Naive thymus-derived CD4-positive, alpha-beta T cell (primary cell): Measurements from ENCODE around the gene DNAH9. TPM values are rescaled to one million over a fixed set of nuclear protein-coding genes. Genes with fewer than 3 reads are reported as not detected.

ENCODE experiments used
- ATAC-seq: fragments of 150-1000 bp; cut with Tn5 transposase; 2 replicates; pipeline ENCODE4 v1.10.0; 2021; ENCODE audit warnings: mild to moderate bottlenecking, moderate library complexity
- CTCF ChIA-PET: fragments of 350-600 bp; sonication (Branson Sonifier 250); formaldehyde crosslinking; loops from one replicate; lab custom pipeline; 2021; ENCODE audit warnings: antibody characterized with exemption; lab: Charles Lee
- POLR2A ChIA-PET: fragments of 350-600 bp; sonication (Branson Sonifier 250); formaldehyde crosslinking; loops from one replicate; lab custom pipeline; 2021; ENCODE audit warnings: antibody characterized with exemption, inconsistent platforms; lab: Charles Lee
- DNase-seq, 9 donors: peaks; one replicate each; pipeline versions ENCODE4 v3.0.0 to v3.0.0-alpha.2; 2020 to 2022; ENCODE audit warnings: mixed read lengths in 1 of 9
- H3K27ac ChIP-seq: one replicate; pipeline ENCODE4 v1.7.0; 2013; ENCODE audit warnings: mild to moderate bottlenecking, low read depth, low read length, moderate library complexity
- H3K27me3 ChIP-seq, 2 donors: one replicate each; pipeline ENCODE4 v1.7.0; 2013; ENCODE audit warnings: low read length in 2 of 2, mild to moderate bottlenecking in 2 of 2, moderate library complexity in 2 of 2; ENCODE audit not compliant: control insufficient read depth in 2 of 2, insufficient read depth in 2 of 2
- H3K36me3 ChIP-seq, 3 experiments: 1 replicate in 2 of 3; 2 replicates in 1 of 3; pipeline ENCODE4 v1.7.0; 2013; ENCODE audit warnings: low read length in 3 of 3, mild to moderate bottlenecking in 3 of 3, moderate library complexity in 1 of 3; ENCODE audit not compliant: insufficient read depth in 3 of 3, control insufficient read depth in 2 of 3
- H3K4me1 ChIP-seq, 2 donors: one replicate each; pipeline ENCODE4 v1.7.0; 2013; ENCODE audit warnings: low read length in 2 of 2, mild to moderate bottlenecking in 2 of 2, moderate library complexity in 1 of 2; ENCODE audit not compliant: control insufficient read depth in 2 of 2, insufficient read depth in 2 of 2
- H3K4me3 ChIP-seq: 2 replicates; pipeline ENCODE4 v1.7.0; 2013; ENCODE audit warnings: mild to moderate bottlenecking, low read length
- H3K9me3 ChIP-seq, 3 experiments: 1 replicate in 2 of 3; 2 replicates in 1 of 3; pipeline ENCODE4 v1.7.0; 2013; ENCODE audit warnings: low read length in 3 of 3; ENCODE audit not compliant: control insufficient read depth in 2 of 3
- H3K27ac Mint-ChIP-seq, 9 donors: one replicate each; pipeline ENCODE4 v1.8.0; 2020 to 2022; ENCODE audit warnings: mixed read lengths in 9 of 9, mild to moderate bottlenecking in 8 of 9, moderate library complexity in 5 of 9, inconsistent platforms in 2 of 9
- H3K27me3 Mint-ChIP-seq, 5 donors: one replicate each; pipeline ENCODE4 v1.8.0; 2021 to 2022; ENCODE audit warnings: mixed read lengths in 5 of 5, mild to moderate bottlenecking in 1 of 5
- H3K36me3 Mint-ChIP-seq, 5 donors: one replicate each; pipeline ENCODE4 v1.8.0; 2020 to 2022; ENCODE audit warnings: mixed read lengths in 5 of 5, mild to moderate bottlenecking in 3 of 5, inconsistent platforms in 1 of 5
- H3K4me1 Mint-ChIP-seq, 7 donors: one replicate each; pipeline ENCODE4 v1.8.0; 2020 to 2022; ENCODE audit warnings: mixed read lengths in 7 of 7, mild to moderate bottlenecking in 3 of 7, inconsistent platforms in 1 of 7
- H3K4me3 Mint-ChIP-seq, 10 donors: one replicate each; pipeline ENCODE4 v1.8.0; 2020 to 2022; ENCODE audit warnings: mild to moderate bottlenecking in 10 of 10, mixed read lengths in 10 of 10, moderate library complexity in 6 of 10, inconsistent platforms in 2 of 10
- H3K9me3 Mint-ChIP-seq, 11 donors: one replicate each; pipeline ENCODE4 v1.8.0; 2020 to 2022; ENCODE audit warnings: mixed read lengths in 11 of 11, mild to moderate bottlenecking in 4 of 11, inconsistent platforms in 1 of 11, moderate library complexity in 1 of 11
- intact Hi-C, 2 donors: fragments of 100-400 bp; cut with micrococcal nuclease; formaldehyde crosslinking; loops; one replicate each; pipeline ENCODE4 v1.15.1; 2023
- polyA plus RNA-seq, 2 donors: library from polyadenylated mRNA; unstranded; fragments of 300-500 nt; fragmentation: Illumina TruSeq; gene quantifications; one replicate each; pipeline ENCODE4 v1.2.3, GENCODE V29; 2021
- total RNA-seq, 6 experiments: library from RNA in 5 of 6; stranded (reverse) in 5 of 6; gene quantifications; 1 replicate in 5 of 6; 2 replicates in 1 of 6; pipeline ENCODE4 v1.2.3 and lab custom pipeline; 2021 to 2026

The DNAH9 gene
- total and polyA plus RNA-seq, 7 experiments from 2014 or later, result not detected

GRCh38 chr17:11644265-11645212 lies 46.3 kb downstream of the DNAH9 start:
- DNase-seq (peak; percentile 8 to 54 (median 39)), ATAC-seq (peak; percentile 53)
- POLR2A ChIA-PET, result no interaction called here
- no peaks in the 10 kb centered on the region for H3K36me3 ChIP-seq
- peaks cover 0 to 8% (median 0%) of the 10 kb centered on the region in 7 donors for H3K4me1 Mint-ChIP-seq
- H3K27ac Mint-ChIP-seq, result no peak overlapping the region
- peaks cover 0 to 7% (median 0%) of the 10 kb centered on the region in 5 donors for H3K27me3 Mint-ChIP-seq
- H3K36me3 Mint-ChIP-seq, result no peaks in the 10 kb centered on the region
- CTCF ChIA-PET, result interaction anchor here (0.8 to 1.2 kb wide), 4 partner anchors 9 to 1014 kb away, joined by 3 to 6 read pairs (median 4); no protein-coding TSS in a partner anchor
- no peak overlapping the region for H3K4me3 Mint-ChIP-seq
- intact Hi-C loops, result loop anchor here in 1 of 2 donors (5.0 kb wide), 1 partner anchor 767 kb away; no protein-coding TSS in a partner anchor
- H3K9me3 Mint-ChIP-seq, result no peaks in the 10 kb centered on the region
- no peak overlapping the region for H3K4me3 ChIP-seq
- H3K27me3 ChIP-seq, result no peaks in the 10 kb centered on the region
- H3K4me1 ChIP-seq, result no peaks in the 10 kb centered on the region
- no peak overlapping the region for H3K27ac ChIP-seq
- no peaks in the 10 kb centered on the region for H3K9me3 ChIP-seq

- Histone ChIP-seq H3K4me1 (no peaks in the 10 kb centered on the region), H3K27me3 (no peaks in the 10 kb centered on the region), H3K9me3 (no peaks in the 10 kb centered on the region), H3K4me3 (no peak overlapping the region), H3K36me3 (no peaks in the 10 kb centered on the region), H3K27ac (no peak overlapping the region)
- DNase-seq (no peak), ATAC-seq (no peak)
- Mint-ChIP-seq H3K4me1 (peaks cover 0 to 8% (median 0%) of the 10 kb centered on the region in 7 donors), H3K36me3 (no peaks in the 10 kb centered on the region), H3K9me3 (no peaks in the 10 kb centered on the region), H3K27ac (no peak overlapping the region), H3K4me3 (no peak overlapping the region), H3K27me3 (peaks cover 0 to 7% (median 0%) of the 10 kb centered on the region in 5 donors)
- intact Hi-C loops, result no loop called here
- CTCF ChIA-PET, result no interaction called here
- POLR2A ChIA-PET, result no interaction called here
Measured at GRCh38 chr17:11645426-11645825, 47.2 kb downstream of the DNAH9 start.

GRCh38 chr17:11651089-11651488 lies 52.8 kb downstream of the DNAH9 start:
- Mint-ChIP-seq H3K4me3 (no peak overlapping the region), H3K36me3 (no peaks in the 10 kb centered on the region), H3K4me1 (no peaks in the 10 kb centered on the region), H3K27ac (no peak overlapping the region), H3K9me3 (peaks cover 0 to 7% (median 2%) of the 10 kb centered on the region in 11 donors), H3K27me3 (no peaks in the 10 kb centered on the region)
- POLR2A ChIA-PET, result no interaction called here
- ATAC-seq (no peak), DNase-seq (no peak)
- H3K36me3 ChIP-seq, result no peaks in the 10 kb centered on the region
- H3K4me3 ChIP-seq, result no peak overlapping the region
- H3K9me3 ChIP-seq, result no peaks in the 10 kb centered on the region
- intact Hi-C loops, result no loop called here
- no peaks in the 10 kb centered on the region for H3K27me3 ChIP-seq
- H3K4me1 ChIP-seq, result no peaks in the 10 kb centered on the region
- CTCF ChIA-PET, result no interaction called here
- no peak overlapping the region for H3K27ac ChIP-seq

GRCh38 chr17:11668618-11669017 lies 70.3 kb downstream of the DNAH9 start:
- H3K27ac Mint-ChIP-seq, result no peak overlapping the region
- no peaks in the 10 kb centered on the region for H3K36me3 ChIP-seq
- ChIA-PET CTCF (no interaction called here), POLR2A (no interaction called here)
- H3K27ac ChIP-seq, result no peak overlapping the region
- H3K4me3 ChIP-seq, result no peak overlapping the region
- no peaks in the 10 kb centered on the region for H3K27me3 ChIP-seq
- H3K4me1 Mint-ChIP-seq, result no peaks in the 10 kb centered on the region
- H3K27me3 Mint-ChIP-seq, result peaks cover 0 to 20% (median 4%) of the 10 kb centered on the region in 5 donors
- H3K4me3 Mint-ChIP-seq, result no peak overlapping the region
- intact Hi-C loops, result no loop called here
- H3K9me3 Mint-ChIP-seq, result peaks cover 0 to 11% (median 5%) of the 10 kb centered on the region in 11 donors
- H3K4me1 ChIP-seq, result no peaks in the 10 kb centered on the region
- no peaks in the 10 kb centered on the region for H3K36me3 Mint-ChIP-seq
- no peak for ATAC-seq
- H3K9me3 ChIP-seq, result no peaks in the 10 kb centered on the region
- no peak for DNase-seq

GRCh38 chr17:11671126-11671525 lies 72.9 kb downstream of the DNAH9 start:
- Mint-ChIP-seq H3K9me3 (peaks cover 0 to 11% (median 4%) of the 10 kb centered on the region in 11 donors), H3K4me3 (no peak overlapping the region), H3K27me3 (peaks cover 0 to 3% (median 0%) of the 10 kb centered on the region in 5 donors), H3K4me1 (no peaks in the 10 kb centered on the region), H3K36me3 (no peaks in the 10 kb centered on the region), H3K27ac (no peak overlapping the region)
- intact Hi-C loops, result no loop called here
- Histone ChIP-seq H3K4me3 (no peak overlapping the region), H3K36me3 (no peaks in the 10 kb centered on the region), H3K27me3 (no peaks in the 10 kb centered on the region), H3K4me1 (no peaks in the 10 kb centered on the region), H3K9me3 (no peaks in the 10 kb centered on the region), H3K27ac (no peak overlapping the region)
- CTCF ChIA-PET, result no interaction called here
- POLR2A ChIA-PET, result no interaction called here
- ATAC-seq (no peak), DNase-seq (no peak)

GRCh38 chr17:11682646-11683045 lies 84.4 kb downstream of the DNAH9 start:
- intact Hi-C loops, result no loop called here
- no peak for ATAC-seq
- peaks cover 0 to 4% (median 0%) of the 10 kb centered on the region in 5 donors for H3K36me3 Mint-ChIP-seq
- no peak overlapping the region for H3K4me3 ChIP-seq
- H3K27me3 Mint-ChIP-seq, result peaks cover 0 to 13% (median 4%) of the 10 kb centered on the region in 5 donors
- no peaks in the 10 kb centered on the region for H3K36me3 ChIP-seq
- H3K27ac ChIP-seq, result no peak overlapping the region
- DNase-seq, result no peak
- no peaks in the 10 kb centered on the region for H3K4me1 ChIP-seq
- no peak overlapping the region for H3K27ac Mint-ChIP-seq
- H3K9me3 ChIP-seq, result peaks cover 0 to 3% (median 0%) of the 10 kb centered on the region in 3 experiments
- no peaks in the 10 kb centered on the region for H3K27me3 ChIP-seq
- no peak overlapping the region for H3K4me3 Mint-ChIP-seq
- ChIA-PET CTCF (no interaction called here), POLR2A (no interaction called here)
- peaks cover 0 to 18% (median 5%) of the 10 kb centered on the region in 11 donors for H3K9me3 Mint-ChIP-seq
- H3K4me1 Mint-ChIP-seq, result peaks cover 0 to 2% (median 0%) of the 10 kb centered on the region in 7 donors
